DOHH2 (cell line): Measurements from ENCODE around the gene PXDC1.

ENCODE experiments used
- CTCF ChIP-seq: fragments of 200-600 bp; sonication (generic); IDR thresholded peaks from one replicate; pipeline ENCODE4 v1.5.1; 2014; ENCODE audit warnings: antibody characterized with exemption, mild to moderate bottlenecking, low read depth, low read length; ENCODE audit not compliant: poor library complexity, severe bottlenecking
- EZH2phosphoT487 ChIP-seq: fragments of 200-600 bp; sonication (generic); IDR thresholded peaks from 2 replicates; pipeline ENCODE4 v1.6.1; 2017; ENCODE audit warnings: borderline replicate concordance, mild to moderate bottlenecking, antibody characterized with exemption, low read length, moderate library complexity, mixed read lengths

- TF ChIP-seq CTCF (no peak), EZH2phosphoT487 (no peak)
Measured at GRCh38 chr6:3710403-3710802, 41.1 kb downstream of the PXDC1 start.
